Sigmoid colon (tissue), 7 donors: ENCODE results near the gene TBCD. TPM values are rescaled to one million over a fixed set of nuclear protein-coding genes. Genes with fewer than 3 reads are reported as not detected.
"Not testable (repeated sequence)": the region's sequence is repeated elsewhere in the genome, so short reads cannot be mapped to it uniquely, and the experiment has no call there.

Experiments
- DNase-seq: peaks from one replicate; pipeline ENCODE4 v3.0.0-alpha.2; 2019
- H3K27ac ChIP-seq, 4 donors: fragments of 200-600 bp; sonication (generic); one replicate each; pipeline ENCODE4 v1.5.1; 2016 to 2019; ENCODE audit warnings: mild to moderate bottlenecking in 1 of 4
- H3K27me3 ChIP-seq, 3 donors: fragments of 200-600 bp; sonication (generic); one replicate each; pipeline ENCODE4 v1.5.1; 2019; ENCODE audit warnings: mild to moderate bottlenecking in 1 of 3
- H3K36me3 ChIP-seq, 4 donors: fragments of 200-600 bp; sonication (generic); one replicate each; pipeline ENCODE4 v1.5.1; 2016 to 2019
- H3K4me1 ChIP-seq, 4 donors: fragments of 200-600 bp; sonication (generic); one replicate each; pipeline ENCODE4 v1.5.1; 2017 to 2019
- H3K4me3 ChIP-seq, 4 donors: fragments of 200-600 bp; sonication (generic); one replicate each; pipeline ENCODE4 v1.5.1; 2017 to 2019; ENCODE audit warnings: mild to moderate bottlenecking in 2 of 4, moderate library complexity in 1 of 4
- H3K9me3 ChIP-seq, 4 donors: fragments of 200-600 bp in 3 of 4; sonication (generic) in 3 of 4; one replicate each; pipeline versions ENCODE4 v1.5.1 to v1.6.1; 2013 to 2019
- EP300 ChIP-seq, 4 donors: sonication (generic); formaldehyde crosslinking; IDR thresholded peaks; one replicate each; pipeline ENCODE4 v1.6.1; 2017; ENCODE audit warnings: antibody characterized with exemption in 4 of 4
- POLR2A ChIP-seq, 2 donors: fragments of 450-650 bp; IDR thresholded peaks; one replicate each; pipeline ENCODE4 v1.6.1; 2016; ENCODE audit warnings: antibody characterized with exemption in 2 of 2, mild to moderate bottlenecking in 2 of 2, moderate library complexity in 2 of 2
- POLR2AphosphoS5 ChIP-seq, 4 donors: sonication (generic); formaldehyde crosslinking; IDR thresholded peaks; one replicate each; pipeline ENCODE4 v1.6.1; 2017; ENCODE audit warnings: antibody characterized with exemption in 4 of 4
- WGBS, 2 donors: extraction: QIAGEN DNeasy Blood & Tissue Kit; methylation state at CpG; one replicate each; pipeline ENCODE4 v1.1.7; 2013; 5-methylcytosine and 5-hydroxymethylcytosine counted together
- intact Hi-C: fragments of 100-400 bp; cut with DNase I; formaldehyde crosslinking; loops from one replicate; pipeline ENCODE4 v1.15.1; 2023
- polyA plus RNA-seq, 3 donors: library from polyadenylated mRNA; stranded (reverse); fragments of 200-250 nt; gene quantifications; one replicate each; pipeline ENCODE4 v1.2.3, GENCODE V29; 2013
- total RNA-seq, 4 donors: library from RNA; depleted of rRNA; stranded (reverse); fragments of >200 nt; gene quantifications; one replicate each; pipeline ENCODE4 v1.1.0, GENCODE V29; 2016
- TF ChIP-seq, protein P1 (sequence below), 4 experiments: fragments of 450-650 bp in 3 of 4; fragments of 200-600 bp in 1 of 4; IDR thresholded peaks; one replicate each; pipeline ENCODE4 v1.5.1; 2016 to 2019; ENCODE audit warnings: antibody characterized with exemption in 4 of 4, mild to moderate bottlenecking in 3 of 4, moderate library complexity in 2 of 4
- donor health status: healthy with polysubstance abuse.
- donor health status: Bipolar disorder and iron deficiency.
- donor health status: healthy.

Gene TBCD
- total and polyA plus RNA-seq, 7 donors: 11.1 to 77.4 (median 34.2) TPM

DNA sequence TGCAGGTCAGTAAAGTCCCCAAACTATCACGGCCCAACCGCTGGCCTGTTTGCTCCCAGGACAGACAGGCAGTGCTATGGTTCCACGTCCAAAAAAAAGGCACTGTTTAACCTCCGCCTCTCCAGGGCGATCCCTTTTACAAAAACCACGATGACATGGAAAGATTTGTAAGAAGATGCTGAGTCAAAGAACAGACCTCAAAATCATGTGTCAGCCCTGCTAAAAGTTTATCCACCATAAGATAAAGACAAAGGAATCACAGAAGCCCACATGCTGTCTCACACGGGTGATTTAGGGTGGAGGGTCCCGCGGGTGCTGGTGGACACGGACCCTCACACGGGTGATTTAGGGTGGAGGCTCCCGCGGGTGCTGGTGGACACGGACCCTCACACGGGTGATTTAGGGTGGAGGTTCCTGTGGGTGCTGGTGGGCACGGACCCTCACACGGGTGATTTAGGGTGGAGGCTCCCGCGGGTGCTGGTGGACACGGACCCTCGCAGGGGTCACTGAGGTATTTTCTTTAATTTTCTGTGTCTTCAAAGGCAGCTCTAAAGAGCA lies 210.4 kb downstream of the TBCD start:
- WGBS, 2 donors: 82 to 87% methylated on average over 21 of the region's 21 CpGs
- TF ChIP-seq POLR2AphosphoS5 (IDR thresholded peaks at IDR 0.05): no peak
- TF ChIP-seq POLR2A (IDR thresholded peaks at IDR 0.05): no peak
- TF ChIP-seq, protein P1, sequence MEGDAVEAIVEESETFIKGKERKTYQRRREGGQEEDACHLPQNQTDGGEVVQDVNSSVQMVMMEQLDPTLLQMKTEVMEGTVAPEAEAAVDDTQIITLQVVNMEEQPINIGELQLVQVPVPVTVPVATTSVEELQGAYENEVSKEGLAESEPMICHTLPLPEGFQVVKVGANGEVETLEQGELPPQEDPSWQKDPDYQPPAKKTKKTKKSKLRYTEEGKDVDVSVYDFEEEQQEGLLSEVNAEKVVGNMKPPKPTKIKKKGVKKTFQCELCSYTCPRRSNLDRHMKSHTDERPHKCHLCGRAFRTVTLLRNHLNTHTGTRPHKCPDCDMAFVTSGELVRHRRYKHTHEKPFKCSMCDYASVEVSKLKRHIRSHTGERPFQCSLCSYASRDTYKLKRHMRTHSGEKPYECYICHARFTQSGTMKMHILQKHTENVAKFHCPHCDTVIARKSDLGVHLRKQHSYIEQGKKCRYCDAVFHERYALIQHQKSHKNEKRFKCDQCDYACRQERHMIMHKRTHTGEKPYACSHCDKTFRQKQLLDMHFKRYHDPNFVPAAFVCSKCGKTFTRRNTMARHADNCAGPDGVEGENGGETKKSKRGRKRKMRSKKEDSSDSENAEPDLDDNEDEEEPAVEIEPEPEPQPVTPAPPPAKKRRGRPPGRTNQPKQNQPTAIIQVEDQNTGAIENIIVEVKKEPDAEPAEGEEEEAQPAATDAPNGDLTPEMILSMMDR (IDR thresholded peaks at IDR 0.05): no peak
- TF ChIP-seq EP300 (IDR thresholded peaks at IDR 0.05): no peak
- no peak overlapping the region for H3K4me3 ChIP-seq
- peaks cover 0 to 11% (median 6%) of the 10 kb centered on the region in 4 donors for H3K4me1 ChIP-seq
- H3K9me3 ChIP-seq: no peaks in the 10 kb centered on the region
- H3K36me3 ChIP-seq: no peaks in the 10 kb centered on the region
- H3K27ac ChIP-seq: no peak overlapping the region
- DNase-seq: peak; percentile 30
- intact Hi-C loops: no loop called here
- H3K27me3 ChIP-seq: no peaks in the 10 kb centered on the region

DNA sequence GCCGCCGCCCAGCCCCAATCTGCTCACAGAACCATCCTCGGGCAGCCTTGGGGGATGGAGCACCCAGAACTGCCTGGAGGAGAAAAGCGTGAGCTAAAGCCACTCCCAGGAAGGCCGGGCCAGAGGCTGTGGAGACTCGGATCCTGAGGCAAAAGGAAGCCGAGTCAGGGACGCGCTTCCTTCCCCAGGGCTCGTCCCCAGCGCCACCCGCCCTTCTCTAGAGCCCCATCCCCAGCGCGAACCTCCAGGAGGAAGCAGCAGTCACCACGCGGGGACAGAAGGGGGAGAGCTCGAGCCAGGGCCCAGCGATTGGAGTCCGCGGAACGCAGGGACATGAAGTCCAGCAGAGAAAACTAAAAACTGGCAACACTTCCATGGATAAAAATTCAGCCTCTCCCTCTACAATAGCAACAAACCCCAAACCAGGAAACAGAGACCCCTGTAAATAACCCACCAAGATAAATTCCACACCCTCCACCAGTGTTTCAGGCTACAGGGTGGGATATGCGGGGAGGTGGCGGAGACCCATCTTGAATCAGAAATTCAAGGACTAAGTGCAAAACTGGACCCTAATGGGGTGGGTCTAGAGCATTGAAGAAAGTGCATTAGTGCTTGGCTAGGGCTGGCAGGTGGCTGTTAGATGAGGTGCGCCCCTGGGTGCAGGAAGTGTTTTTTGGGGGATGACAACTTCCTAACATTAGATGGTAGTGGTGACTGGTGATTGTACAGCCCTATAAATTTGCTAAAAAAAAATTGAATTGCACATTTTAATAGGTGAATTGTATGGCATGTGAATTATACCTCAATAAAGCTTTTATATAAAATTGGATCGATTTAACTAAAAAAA lies 211.5 kb downstream of the TBCD start:
- Histone ChIP-seq H3K27me3 (no peaks in the 10 kb centered on the region), H3K4me1 (peaks cover 0 to 11% (median 6%) of the 10 kb centered on the region in 4 donors), H3K9me3 (no peaks in the 10 kb centered on the region), H3K36me3 (no peaks in the 10 kb centered on the region), H3K27ac (peak overlapping the region in 2 of 4 donors; percentile 32 to 59), H3K4me3 (peak overlapping the region in 1 of 4 donors; percentile 9)
- 25 to 27% methylated on average over 25 of the region's 25 CpGs for WGBS, 2 donors
- intact Hi-C loops: no loop called here
- peak; percentile 93 for DNase-seq
- TF ChIP-seq, protein P1 (IDR thresholded peaks at IDR 0.05): peak; percentile 40 to 73 (median 70)
- no peak for TF ChIP-seq EP300 (IDR thresholded peaks at IDR 0.05)

DNA sequence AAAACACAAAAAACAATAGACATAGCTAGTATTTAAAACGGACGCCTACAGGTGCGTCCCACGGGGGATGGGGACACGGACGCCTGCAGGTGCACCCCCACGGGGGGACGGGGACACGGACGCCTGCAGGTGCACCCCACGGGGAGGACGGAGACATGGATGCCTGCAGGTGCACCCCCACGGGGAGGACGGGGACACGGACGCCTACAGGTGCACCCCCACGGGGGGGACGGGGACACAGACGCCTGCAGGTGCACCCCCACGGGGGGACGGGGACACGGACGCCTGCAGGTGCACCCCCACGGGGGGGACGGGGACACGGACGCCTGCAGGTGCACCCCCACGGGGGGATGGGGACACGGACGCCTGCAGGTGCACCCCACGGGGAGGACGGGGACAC lies 212.6 kb downstream of the TBCD start:
- DNase-seq: peak; percentile 43
- intact Hi-C loops: not testable (repeated sequence)

DNA sequence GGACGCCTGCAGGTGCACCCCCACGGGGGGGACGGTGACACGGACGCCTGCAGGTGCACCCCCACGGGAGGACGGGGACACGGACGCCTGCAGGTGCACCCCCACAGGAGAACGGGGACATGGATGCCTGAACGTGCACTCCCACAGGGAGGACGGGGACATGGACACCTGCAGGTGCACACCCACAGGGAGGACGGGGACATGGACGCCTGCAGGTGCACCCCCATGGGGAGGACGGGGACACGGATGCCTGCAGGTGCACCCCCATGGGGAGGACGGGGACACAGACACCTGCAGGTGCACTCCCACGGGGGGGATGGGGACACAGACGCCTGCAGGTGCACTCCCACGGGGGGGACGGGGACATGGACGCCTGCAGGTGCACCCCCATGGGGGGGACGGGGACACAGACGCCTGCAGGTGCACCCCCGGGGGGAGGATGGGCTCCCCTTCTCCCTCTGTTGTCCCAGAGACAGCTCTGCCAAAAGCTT lies 213.0 kb downstream of the TBCD start:
- Histone ChIP-seq H3K36me3 (no peaks in the 10 kb centered on the region), H3K27ac (no peak overlapping the region), H3K4me3 (no peak overlapping the region), H3K9me3 (no peaks in the 10 kb centered on the region), H3K27me3 (no peaks in the 10 kb centered on the region), H3K4me1 (peaks cover 0 to 11% (median 6%) of the 10 kb centered on the region in 4 donors)
- no peak for DNase-seq
- TF ChIP-seq, protein P1 (IDR thresholded peaks at IDR 0.05): no peak
- no peak for TF ChIP-seq EP300 (IDR thresholded peaks at IDR 0.05)
- no peak for TF ChIP-seq POLR2AphosphoS5 (IDR thresholded peaks at IDR 0.05)
- no peak for TF ChIP-seq POLR2A (IDR thresholded peaks at IDR 0.05)
- WGBS, 2 donors: 79 to 88% methylated on average over 25 of the region's 25 CpGs
- intact Hi-C loops: no loop called here

More for the DNA sequence above, 212.6 kb downstream of the TBCD start:
- H3K36me3 ChIP-seq, H3K27me3 ChIP-seq, H3K27ac ChIP-seq, H3K9me3 ChIP-seq, H3K4me3 ChIP-seq: not testable (repeated sequence)
- H3K4me1 ChIP-seq: peaks cover 0 to 11% (median 6%) of the 10 kb centered on the region in 4 donors
- 89 to 93% methylated on average over 32 of the region's 32 CpGs for WGBS, 2 donors

DNA sequence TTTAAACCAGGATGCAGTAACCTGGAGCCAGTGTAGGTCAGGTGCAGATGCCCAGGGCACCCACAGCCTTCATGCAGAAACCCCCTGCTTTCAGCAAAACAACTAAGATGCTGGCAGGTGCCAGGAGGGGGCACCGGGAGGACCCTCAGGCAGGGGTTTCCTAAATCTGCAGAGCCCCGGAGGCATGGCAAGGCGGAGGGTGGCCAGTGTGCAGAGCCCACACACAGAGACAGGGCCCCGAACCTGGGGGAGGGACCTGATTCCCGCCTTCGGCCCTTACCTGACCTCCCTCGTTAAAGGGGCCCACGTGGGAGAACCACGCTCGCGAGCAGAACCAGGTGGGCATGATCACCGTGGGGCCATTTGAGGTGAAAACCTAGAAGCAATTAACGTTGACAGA lies 213.5 kb downstream of the TBCD start:
- no peak overlapping the region for H3K27ac ChIP-seq
- H3K9me3 ChIP-seq: no peaks in the 10 kb centered on the region
- H3K36me3 ChIP-seq: no peaks in the 10 kb centered on the region
- H3K4me3 ChIP-seq: no peak overlapping the region
- WGBS, 2 donors: 90% methylated on average over 13 of the region's 13 CpGs
- no peak for DNase-seq
- TF ChIP-seq, protein P1 (IDR thresholded peaks at IDR 0.05): no peak
- TF ChIP-seq EP300 (IDR thresholded peaks at IDR 0.05) (no peak), POLR2AphosphoS5 (IDR thresholded peaks at IDR 0.05) (no peak), POLR2A (IDR thresholded peaks at IDR 0.05) (no peak)
- no peaks in the 10 kb centered on the region for H3K27me3 ChIP-seq
- intact Hi-C loops: no loop called here
- H3K4me1 ChIP-seq: peaks cover 0 to 11% (median 6%) of the 10 kb centered on the region in 4 donors
